VCaP (cell line): ENCODE measurements around the gene KRT36.

ENCODE experiments used
- H3K27ac ChIP-seq: fragments of 450-650 bp; 2 replicates; pipeline ENCODE4 v1.5.1; 2017
- CTCF ChIP-seq: fragments of 450-650 bp; conservative IDR thresholded peaks from 2 replicates; pipeline ENCODE4 v1.5.1; 2017; ENCODE audit warnings: mild to moderate bottlenecking, moderate library complexity

Gene KRT36

DNA sequence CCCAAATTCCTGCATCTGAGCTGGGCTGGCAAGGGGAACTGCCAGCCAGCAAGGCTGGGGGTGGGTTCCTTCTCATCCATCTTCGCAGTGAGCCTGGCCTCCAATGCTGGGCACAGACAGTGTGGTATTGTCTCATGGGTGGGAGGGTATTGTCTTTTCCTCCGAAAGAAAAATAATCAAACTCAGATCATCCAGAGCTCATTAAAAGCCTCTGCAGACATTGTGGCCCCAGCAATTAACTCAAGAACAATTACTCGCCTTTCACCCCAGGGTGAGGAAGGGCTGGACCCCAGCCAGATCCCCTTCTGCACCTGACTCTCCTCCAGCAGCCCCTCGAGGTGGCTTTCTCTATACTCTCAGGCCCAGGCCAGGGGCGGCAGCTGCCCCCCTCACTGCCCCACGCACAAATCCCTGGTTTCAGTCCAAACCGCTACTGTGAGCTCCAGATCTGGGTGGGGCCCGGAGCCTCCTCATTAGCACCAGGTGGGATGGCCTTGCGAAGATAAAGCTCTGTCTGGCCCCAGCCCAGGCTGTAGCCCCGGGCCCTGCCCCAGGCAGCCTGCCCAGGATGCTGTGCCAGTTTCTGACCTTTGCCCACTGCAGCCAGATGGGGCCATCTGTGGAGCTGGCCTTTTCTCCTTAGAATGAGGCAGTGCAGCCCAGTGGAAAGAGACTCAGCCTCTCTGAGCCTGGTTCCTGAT, 31.3 kb upstream of the KRT36 start:
- H3K27ac ChIP-seq = peak overlapping the region; percentile 14; the same call in 1 of the 2 replicates

DNA sequence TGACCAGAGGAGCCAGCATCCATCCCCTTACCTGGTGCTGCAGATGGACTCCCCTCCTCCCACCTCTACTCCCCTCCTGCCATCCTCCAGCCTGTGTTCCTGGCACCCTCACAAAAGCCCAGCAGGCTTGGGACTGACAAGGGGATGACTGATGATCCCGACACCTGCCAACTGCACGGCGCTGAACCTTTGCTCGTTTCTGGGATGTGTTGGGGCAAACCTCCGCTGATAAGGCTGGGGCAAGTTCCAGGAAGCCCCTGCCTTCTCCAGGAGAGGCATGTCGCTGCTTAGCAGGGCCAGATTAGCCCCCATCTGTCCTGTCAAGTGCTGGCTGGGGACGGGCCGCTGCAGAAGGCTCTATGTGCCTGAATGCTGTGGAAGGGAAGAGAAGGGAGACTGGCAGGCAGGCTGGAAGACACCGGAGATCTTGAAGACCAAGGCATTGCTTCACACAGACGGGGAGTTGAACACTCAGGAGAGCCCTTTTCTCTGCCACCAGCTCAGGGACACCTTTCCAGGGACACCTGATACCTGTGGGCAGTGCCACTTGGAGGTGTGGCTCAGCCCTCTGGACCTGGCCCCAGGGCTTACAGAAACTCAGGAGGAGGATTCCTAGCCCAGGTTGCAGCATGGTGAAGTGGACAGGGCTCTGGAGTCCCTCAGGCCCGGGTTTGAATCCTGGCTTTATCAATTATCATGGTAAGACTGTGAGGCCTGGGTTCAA, 30.0 kb upstream of the KRT36 start:
- TF ChIP-seq CTCF = no peak
- H3K27ac ChIP-seq = no peak overlapping the region

More for the DNA sequence above, 31.3 kb upstream of the KRT36 start:
- TF ChIP-seq CTCF = no peak

DNA sequence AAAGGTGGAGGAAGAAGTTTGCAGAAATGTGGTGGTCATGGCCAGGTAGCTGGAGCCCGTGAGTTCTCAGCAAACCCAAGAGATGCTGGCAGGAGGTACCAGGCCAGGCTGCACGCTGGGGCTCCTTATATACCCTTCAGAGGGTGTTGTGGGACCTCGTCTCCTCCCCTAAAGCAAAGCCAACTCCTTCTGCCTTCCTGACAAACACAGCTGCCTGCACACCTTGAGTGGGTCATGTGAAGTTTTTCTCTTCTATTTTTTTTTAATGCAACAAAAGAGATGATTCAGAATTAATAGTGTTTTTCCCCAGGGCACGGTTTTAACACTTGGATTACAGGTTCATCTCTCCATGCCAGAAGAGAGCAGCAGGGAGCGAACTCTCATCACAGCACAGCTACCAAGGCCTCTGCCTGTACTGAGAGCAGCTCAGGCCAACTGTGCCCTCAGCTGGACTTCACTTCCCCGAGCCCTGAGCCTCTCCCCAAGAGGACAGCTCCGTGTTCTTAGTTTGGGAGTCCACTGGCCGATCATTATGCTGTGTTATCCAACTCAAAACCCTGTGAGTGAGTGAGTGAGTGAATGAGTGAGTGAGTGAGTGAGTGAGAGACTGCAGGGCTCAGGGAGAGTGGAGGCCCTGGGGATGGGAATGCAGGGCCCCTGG, 29.2 kb upstream of the KRT36 start, which contains the start of gene KRT15:
TSS of gene KRT15 (minus strand) at position 102 of the 661 bp plus-strand sequence. CDS start at position 39, 63 bp downstream.
- H3K27ac ChIP-seq = no peak within 1 kb of the TSS

DNA sequence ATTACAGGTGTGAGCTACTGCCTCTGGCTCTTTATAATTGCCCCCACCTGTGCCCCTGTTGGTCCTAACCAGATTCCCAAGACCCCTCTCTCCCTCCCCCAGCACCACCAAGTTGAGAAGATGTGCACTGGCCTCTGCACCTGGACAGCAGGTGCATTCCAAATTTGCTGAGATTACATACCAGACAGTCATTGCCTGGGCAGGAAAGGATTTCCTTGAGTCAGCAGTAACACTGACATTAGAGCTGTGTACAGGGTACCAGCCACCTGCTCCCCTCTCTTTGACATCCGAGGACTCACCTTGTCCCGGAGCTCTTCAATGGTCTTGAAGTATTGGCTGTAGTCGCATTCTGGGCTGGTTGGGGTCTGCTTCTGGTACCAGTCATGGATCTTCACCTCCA, 28.3 kb upstream of the KRT36 start:
- H3K27ac ChIP-seq = no peak overlapping the region
- TF ChIP-seq CTCF = no peak

More for the DNA sequence above, 29.2 kb upstream of the KRT36 start, which contains the start of gene KRT15:
- no peak for TF ChIP-seq CTCF

DNA sequence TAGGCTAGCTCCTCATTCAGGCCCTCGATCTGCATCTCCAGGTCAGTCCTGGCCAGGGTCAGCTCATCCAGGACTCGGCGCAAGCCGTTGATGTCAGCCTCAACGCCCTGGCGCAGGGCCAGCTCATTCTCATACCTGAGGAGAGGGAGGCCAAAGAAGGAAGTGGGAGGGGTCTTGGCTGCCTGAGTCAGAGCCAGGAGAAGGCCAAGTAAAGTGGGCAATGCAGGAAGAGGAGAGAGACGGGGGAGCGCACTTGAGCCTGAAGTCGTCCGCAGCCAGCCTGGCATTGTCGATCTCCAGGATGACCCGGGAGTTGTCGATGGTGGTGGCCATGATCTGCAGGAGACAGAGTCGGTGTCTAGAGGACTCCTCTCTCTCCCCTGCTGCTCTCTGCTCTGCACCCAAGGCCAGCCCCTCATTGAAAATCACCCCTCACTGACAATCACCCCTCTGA, 27.1 kb upstream of the KRT36 start:
- TF ChIP-seq CTCF = no peak

DNA sequence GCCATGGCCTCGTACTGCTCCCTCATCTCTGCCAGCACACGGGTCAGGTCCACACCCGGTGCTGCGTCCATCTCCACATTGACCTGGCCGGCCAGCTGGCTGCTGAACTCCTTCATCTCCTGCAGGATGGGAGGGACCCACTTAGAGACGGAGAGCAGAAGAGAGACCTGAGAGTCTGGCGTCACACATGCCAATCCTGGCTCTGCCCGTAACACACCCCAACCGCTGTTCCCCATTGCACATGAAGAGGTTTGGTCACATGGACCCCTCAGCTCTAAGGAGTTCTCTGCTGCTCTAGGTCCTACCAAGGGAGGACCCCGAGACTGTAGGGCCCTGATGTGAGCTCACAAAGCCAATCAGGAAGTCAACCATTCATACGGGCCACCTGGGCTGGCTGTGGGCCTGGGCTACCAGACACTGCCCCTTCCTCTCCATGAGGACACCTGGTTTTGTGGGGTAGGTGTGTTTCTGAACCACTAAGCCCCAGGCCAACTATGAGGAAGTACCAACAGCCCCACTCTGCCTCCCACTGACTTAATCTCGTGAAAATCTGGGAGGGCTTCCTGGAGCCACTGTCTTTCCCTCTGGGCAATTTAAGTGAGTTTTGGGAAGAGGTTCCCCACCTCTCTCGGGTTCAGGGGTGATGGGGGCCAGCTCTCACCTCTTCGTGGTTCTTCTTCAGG, 26.6 kb upstream of the KRT36 start:
- TF ChIP-seq CTCF = no peak
- no peak overlapping the region for H3K27ac ChIP-seq

More for the DNA sequence above, 27.1 kb upstream of the KRT36 start:
- no peak overlapping the region for H3K27ac ChIP-seq

GRCh38 chr17:41513168-41513547, 23.4 kb upstream of the KRT36 start:
- TF ChIP-seq CTCF = no peak
- H3K27ac ChIP-seq = no peak overlapping the region
